ENCODE measurements around the gene TOP1. TPM values are rescaled to one million over a fixed set of nuclear protein-coding genes. Genes with fewer than 3 reads are reported as not detected.

Gene TOP1
- total RNA-seq, 4 donors from 2014 or later = 9.4 to 13.6 (median 12.2) TPM

DNA sequence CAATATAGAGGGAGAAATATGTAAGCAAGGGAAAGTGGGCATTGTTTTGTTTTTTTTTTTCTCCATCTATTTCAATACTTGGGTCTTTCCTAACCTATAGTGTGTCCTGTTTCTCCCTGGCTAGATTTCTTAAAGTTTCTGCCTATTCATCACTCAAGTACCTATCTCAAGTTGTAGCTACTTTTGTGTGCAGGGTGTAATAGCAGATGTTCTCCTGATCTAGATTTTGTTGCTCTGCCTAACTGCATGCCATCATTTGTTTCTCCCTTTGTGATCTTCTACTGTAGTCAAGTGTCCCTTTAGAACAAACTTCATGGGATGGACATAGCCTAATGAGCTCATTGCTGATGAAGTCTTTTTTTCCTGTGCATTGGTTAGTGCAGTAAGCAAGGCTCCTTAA, 45.8 kb downstream of the TOP1 start:
- Histone ChIP-seq H3K27me3 (no peaks in the 10 kb centered on the region), H3K27ac (no peak overlapping the region), H3K4me3 (no peak overlapping the region), H3K4me1 (peaks cover 16 to 18% of the 10 kb centered on the region in 2 donors), H3K36me3 (peaks cover 0 to 14% of the 10 kb centered on the region in 2 donors), H3K9me3 (no peaks in the 10 kb centered on the region)
- ATAC-seq (no peak), DNase-seq (no peak)
- in situ Hi-C loops (cut with MboI; ENCODE audit: low sequenced_read_pairs in 4 of 4) (no loop called here), intact Hi-C loops (cut with DNase I; ENCODE audit: low total_unique reads) (no loop called here)
- TF ChIP-seq POLR2A (IDR thresholded peaks at IDR 0.05) = no peak

DNA sequence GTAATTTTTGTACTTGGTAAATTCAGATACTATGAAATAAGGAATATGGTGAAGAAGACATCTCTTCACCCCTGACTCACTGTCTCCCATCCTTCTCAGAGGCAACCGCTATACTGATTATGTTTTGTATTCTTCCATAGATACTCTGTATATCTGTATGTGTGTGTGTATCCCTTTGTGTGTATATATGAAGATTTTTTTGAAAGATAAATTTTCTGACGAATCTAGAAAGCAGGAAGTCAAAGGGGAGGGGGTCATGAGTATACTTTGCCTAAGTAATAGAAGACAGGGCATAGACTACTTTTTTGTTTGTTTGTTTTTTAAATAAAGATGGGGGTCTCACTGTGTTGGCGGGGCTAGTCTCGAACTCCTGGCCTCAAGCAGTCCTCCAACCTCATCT, 48.2 kb downstream of the TOP1 start:
- Histone ChIP-seq H3K9me3 (no peaks in the 10 kb centered on the region), H3K4me1 (peaks cover 13 to 14% of the 10 kb centered on the region in 2 donors), H3K4me3 (no peak overlapping the region), H3K36me3 (peaks cover 0 to 28% of the 10 kb centered on the region in 2 donors), H3K27ac (no peak overlapping the region), H3K27me3 (no peaks in the 10 kb centered on the region)
- DNase-seq = no peak
- in situ Hi-C loops (cut with MboI; ENCODE audit: low sequenced_read_pairs in 4 of 4) = no loop called here
- ATAC-seq = no peak
- intact Hi-C loops (cut with DNase I; ENCODE audit: low total_unique reads) = no loop called here
- no peak for TF ChIP-seq POLR2A (IDR thresholded peaks at IDR 0.05)
- TF ChIP-seq, protein P1, sequence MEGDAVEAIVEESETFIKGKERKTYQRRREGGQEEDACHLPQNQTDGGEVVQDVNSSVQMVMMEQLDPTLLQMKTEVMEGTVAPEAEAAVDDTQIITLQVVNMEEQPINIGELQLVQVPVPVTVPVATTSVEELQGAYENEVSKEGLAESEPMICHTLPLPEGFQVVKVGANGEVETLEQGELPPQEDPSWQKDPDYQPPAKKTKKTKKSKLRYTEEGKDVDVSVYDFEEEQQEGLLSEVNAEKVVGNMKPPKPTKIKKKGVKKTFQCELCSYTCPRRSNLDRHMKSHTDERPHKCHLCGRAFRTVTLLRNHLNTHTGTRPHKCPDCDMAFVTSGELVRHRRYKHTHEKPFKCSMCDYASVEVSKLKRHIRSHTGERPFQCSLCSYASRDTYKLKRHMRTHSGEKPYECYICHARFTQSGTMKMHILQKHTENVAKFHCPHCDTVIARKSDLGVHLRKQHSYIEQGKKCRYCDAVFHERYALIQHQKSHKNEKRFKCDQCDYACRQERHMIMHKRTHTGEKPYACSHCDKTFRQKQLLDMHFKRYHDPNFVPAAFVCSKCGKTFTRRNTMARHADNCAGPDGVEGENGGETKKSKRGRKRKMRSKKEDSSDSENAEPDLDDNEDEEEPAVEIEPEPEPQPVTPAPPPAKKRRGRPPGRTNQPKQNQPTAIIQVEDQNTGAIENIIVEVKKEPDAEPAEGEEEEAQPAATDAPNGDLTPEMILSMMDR (IDR thresholded peaks at IDR 0.05 in 4 of 5, conservative IDR thresholded peaks at IDR 0.05 in 1 of 5) = no peak

DNA sequence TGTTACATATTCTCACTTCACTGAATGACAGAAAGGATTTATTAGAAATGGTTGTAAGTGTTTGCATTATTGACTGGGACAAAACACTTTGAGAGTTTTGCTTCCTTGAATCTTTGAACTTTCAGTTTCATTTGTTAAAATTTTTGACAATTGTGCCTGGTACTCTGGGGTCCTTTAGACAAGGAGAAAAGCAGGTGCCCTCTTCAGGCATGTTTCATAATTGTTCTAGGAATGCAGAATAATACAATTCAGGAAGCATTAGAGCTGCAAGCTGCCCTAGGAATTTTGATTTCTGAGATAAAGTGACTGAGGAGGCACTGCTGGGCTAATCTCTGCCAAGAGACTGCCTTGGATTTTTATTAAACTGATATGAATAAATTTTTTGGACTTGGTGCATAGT, 49.7 kb downstream of the TOP1 start:
- Histone ChIP-seq H3K4me3 (no peak overlapping the region), H3K9me3 (no peaks in the 10 kb centered on the region), H3K36me3 (peaks cover 0 to 41% of the 10 kb centered on the region in 2 donors), H3K4me1 (no peaks in the 10 kb centered on the region), H3K27ac (peak overlapping the region in 2 of 4 donors; percentile 38 to 44), H3K27me3 (no peaks in the 10 kb centered on the region)
- peak in 1 of 2 donors; percentile 56 for ATAC-seq
- intact Hi-C loops (cut with DNase I; ENCODE audit: low total_unique reads) = no loop called here
- TF ChIP-seq POLR2A (IDR thresholded peaks at IDR 0.05) = no peak
- TF ChIP-seq, protein P1 (IDR thresholded peaks at IDR 0.05 in 4 of 5, conservative IDR thresholded peaks at IDR 0.05 in 1 of 5) = peak in 1 of 5 experiments; percentile 35
- in situ Hi-C loops (cut with MboI; ENCODE audit: low sequenced_read_pairs in 4 of 4) = no loop called here
- DNase-seq = no peak

DNA sequence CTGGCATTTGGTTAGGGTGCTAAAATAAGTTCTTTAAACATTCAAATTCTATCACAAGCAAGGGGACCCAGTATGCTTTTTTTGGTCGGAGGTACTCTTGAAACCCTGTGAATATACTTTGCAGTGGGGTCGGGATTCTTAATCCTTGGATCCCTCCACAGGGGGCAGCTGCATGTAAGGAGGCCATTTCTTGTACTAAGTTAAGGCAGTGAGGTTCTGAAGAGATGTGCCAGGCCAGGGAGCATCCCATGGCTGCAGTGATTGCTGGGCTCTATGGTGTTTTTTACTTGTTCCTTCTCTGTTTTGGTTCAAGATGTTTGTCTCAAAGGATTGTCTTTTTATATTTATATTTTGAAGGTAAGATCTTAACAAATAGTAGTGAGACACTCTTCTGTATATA, 50.4 kb downstream of the TOP1 start:
- Histone ChIP-seq H3K27me3 (no peaks in the 10 kb centered on the region), H3K27ac (no peak overlapping the region), H3K9me3 (no peaks in the 10 kb centered on the region), H3K4me3 (no peak overlapping the region), H3K4me1 (no peaks in the 10 kb centered on the region), H3K36me3 (peaks cover 0 to 48% of the 10 kb centered on the region in 2 donors)
- intact Hi-C loops (cut with DNase I; ENCODE audit: low total_unique reads) (no loop called here), in situ Hi-C loops (cut with MboI; ENCODE audit: low sequenced_read_pairs in 4 of 4) (no loop called here)
- TF ChIP-seq, protein P1 (IDR thresholded peaks at IDR 0.05 in 4 of 5, conservative IDR thresholded peaks at IDR 0.05 in 1 of 5) = no peak
- TF ChIP-seq POLR2A (IDR thresholded peaks at IDR 0.05) = no peak
- no peak for DNase-seq
- no peak for ATAC-seq

DNA sequence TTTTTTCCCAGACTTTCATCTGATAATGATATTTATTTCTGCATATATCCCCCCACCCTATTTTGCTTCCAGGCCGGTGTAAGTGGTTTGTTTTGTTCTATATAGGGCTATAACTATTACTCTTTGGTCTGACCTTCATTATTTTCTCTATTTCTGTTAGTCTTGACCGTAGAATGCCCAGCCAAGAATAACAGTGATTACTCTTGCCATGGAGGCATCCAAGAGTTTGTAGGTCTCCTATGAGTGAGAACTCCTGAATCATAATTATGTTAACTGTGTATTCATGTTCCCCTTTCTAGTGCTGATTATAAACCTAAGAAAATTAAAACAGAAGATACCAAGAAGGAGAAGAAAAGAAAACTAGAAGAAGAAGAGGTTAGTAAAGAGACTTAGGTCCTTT, 52.2 kb downstream of the TOP1 start:
- no peak overlapping the region for H3K4me3 ChIP-seq

More for the DNA sequence above, 52.2 kb downstream of the TOP1 start:
- no peak for DNase-seq
- in situ Hi-C loops (cut with MboI; ENCODE audit: low sequenced_read_pairs in 4 of 4) (no loop called here), intact Hi-C loops (cut with DNase I; ENCODE audit: low total_unique reads) (no loop called here)
- Histone ChIP-seq H3K9me3 (no peaks in the 10 kb centered on the region), H3K4me1 (no peaks in the 10 kb centered on the region), H3K36me3 (peaks cover 4 to 66% of the 10 kb centered on the region in 2 donors), H3K27me3 (no peaks in the 10 kb centered on the region), H3K27ac (no peak overlapping the region)
- no peak for ATAC-seq
- TF ChIP-seq POLR2A (IDR thresholded peaks at IDR 0.05) = no peak
- TF ChIP-seq, protein P1 (IDR thresholded peaks at IDR 0.05 in 4 of 5, conservative IDR thresholded peaks at IDR 0.05 in 1 of 5) = no peak
